HG02763 (cell line): ENCODE measurements around the gene SLC6A17.

Experiments
- ATAC-seq: cut with Tn5 transposase; IDR thresholded peaks from one replicate; pipeline ENCODE4 v1.9.1; 2021; ENCODE audit warnings: mild to moderate bottlenecking, moderate library complexity; ENCODE audit not compliant: unreplicated experiment

Gene SLC6A17

GRCh38 chr1:110135246-110135645 is 15.0 kb upstream of the SLC6A17 start:
- ATAC-seq, result no peak

GRCh38 chr1:110135666-110136065 is 14.6 kb upstream of the SLC6A17 start:
- ATAC-seq, result no peak

- ATAC-seq, result no peak
Observed at GRCh38 chr1:110136911-110137310, 13.4 kb upstream of the SLC6A17 start.

- ATAC-seq, result no peak
Observed at GRCh38 chr1:110138956-110139355, 11.3 kb upstream of the SLC6A17 start.

GRCh38 chr1:110144366-110144765 is 5.9 kb upstream of the SLC6A17 start:
- no peak for ATAC-seq

GRCh38 chr1:110148961-110149360 is 1.3 kb upstream of the SLC6A17 start:
- no peak for ATAC-seq

DNA sequence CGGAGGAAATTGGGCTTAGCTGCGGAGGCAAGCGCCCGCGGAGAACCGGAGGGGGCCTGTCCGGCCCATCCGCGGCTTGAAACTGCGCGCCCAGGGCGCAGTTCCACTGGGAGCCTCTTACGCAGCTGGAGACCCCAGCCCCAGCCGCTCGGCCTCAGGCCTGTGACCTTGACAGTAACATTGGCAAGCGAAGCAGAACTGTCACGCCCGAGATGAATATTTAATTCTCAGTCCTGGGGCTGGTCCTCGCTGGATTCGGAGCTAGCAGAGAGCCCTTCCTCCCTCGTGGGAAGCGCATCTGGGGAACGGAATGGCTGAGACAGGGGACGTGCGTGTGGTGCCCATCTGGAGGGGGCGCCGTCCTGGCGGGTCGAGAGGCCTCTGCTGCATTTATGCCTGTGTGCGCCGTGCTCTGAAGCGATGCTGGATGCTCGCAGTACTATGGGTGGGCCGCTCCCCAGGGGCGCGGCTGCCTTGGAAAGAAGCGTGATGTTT is 928 bp downstream of the SLC6A17 start:
- no peak for ATAC-seq

- no peak for ATAC-seq
Observed at GRCh38 chr1:110152133-110152785, 2.0 kb downstream of the SLC6A17 start.

- no peak for ATAC-seq
Observed at GRCh38 chr1:110153407-110153950, 3.2 kb downstream of the SLC6A17 start.

- ATAC-seq, result no peak
Observed at GRCh38 chr1:110155878-110156522, 5.7 kb downstream of the SLC6A17 start.

DNA sequence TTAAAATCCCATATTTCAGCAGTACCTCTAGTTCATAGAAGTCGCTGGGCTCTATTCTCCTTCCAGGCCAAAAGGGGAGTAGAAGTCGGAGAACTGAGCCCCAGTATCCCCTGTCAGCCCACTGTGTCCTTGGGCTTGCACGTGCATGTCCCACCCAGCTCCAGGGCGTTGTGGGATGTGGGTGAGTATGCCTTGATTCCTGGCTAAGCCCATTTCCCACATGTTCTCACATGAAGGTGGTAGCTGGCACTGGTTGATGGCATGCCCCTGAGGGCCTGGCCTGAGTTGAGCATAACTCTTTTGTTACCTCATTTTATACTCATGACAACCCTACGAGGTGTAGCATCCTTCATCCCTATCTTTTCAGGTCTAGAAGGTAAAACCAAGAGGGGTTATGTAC is 8.0 kb downstream of the SLC6A17 start:
- no peak for ATAC-seq

DNA sequence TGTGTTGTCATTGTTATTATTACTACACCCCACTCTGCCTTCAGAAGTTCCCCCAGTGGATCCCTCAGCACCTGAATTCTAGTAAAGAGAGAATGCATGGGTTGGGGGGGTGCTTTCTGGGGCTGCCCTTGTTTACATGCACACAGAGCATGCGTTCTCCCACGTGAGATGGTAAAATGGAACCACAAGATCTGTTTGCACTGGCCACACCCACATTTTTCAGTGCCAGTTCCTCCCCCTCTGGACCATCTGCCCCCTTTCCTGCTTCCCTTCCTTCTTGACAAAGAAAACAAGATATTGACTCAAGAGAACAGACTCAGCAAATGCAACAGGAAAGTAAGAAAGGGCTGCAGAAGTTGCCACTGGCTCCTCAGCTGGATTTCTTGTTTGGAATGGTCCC is 8.9 kb downstream of the SLC6A17 start:
- no peak for ATAC-seq

DNA sequence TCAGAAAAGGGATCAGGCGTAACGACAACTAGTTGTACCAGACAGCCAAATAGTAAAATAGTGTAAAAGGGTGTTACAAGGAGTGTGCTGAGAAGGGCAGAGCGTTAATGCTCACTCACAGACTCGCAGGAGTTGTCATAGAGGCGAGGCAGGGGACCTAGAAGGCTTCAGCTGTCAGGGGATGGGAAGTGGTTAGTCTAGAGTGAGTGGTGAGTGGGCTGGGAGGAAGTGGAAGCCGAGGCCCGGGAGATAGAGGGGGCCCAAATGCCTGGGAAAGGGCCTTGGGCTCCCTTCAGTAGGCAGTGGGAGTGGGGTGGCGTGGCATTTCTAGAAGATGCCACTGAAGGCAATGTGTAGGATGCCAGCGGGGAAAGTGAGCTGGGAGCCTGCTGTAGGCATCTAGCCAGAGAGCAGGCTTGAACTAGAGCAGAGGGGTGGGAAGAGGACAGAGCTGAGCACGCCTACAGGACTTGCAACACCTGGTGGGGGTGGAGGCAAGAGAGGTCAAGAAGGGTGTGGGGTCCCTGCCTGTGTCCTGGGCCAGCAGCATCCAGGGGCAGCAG is 10.3 kb downstream of the SLC6A17 start:
- no peak for ATAC-seq

GRCh38 chr1:110161165-110161564 is 10.9 kb downstream of the SLC6A17 start:
- no peak for ATAC-seq

DNA sequence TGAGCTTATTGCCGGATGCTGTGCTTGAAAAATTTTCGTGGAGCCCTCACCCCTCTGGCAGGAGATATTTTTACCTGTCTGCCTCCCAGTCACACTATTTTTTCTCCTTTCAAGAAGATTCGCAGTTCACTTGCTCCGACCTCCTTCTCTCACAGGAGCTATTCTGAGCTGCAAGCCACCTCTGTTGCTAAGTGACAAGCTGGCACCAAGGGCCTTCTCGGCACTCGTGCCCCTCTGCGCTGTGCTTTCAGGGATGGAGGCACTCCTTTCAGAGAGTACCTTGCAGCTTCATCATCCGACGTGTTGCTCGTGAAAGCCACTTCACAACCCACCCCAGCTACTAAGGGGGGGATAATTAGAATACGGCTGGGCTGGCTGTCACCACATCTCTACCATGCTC is 11.6 kb downstream of the SLC6A17 start:
- no peak for ATAC-seq

DNA sequence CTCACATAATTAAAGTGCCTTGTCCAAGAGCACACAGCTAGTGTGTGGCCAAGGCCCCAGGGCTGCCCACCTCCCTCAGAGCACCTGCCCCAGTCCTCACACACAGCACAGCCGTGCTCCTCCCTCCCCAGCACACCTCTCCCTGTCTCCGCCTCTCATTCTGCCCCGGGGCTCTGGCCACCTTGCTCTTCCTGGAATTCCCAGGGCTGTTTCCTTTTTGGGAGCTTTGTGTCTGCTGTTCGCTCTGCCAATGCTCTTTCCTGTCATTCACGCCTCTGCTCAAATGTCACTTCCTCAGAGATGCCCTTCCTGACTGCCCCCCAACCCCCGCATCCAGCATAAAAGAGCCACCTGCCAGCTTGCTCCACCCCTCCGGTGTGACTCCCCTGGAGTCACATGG is 13.3 kb downstream of the SLC6A17 start:
- ATAC-seq, result no peak

- no peak for ATAC-seq
Observed at GRCh38 chr1:110164725-110165350, 14.5 kb downstream of the SLC6A17 start.

GRCh38 chr1:110165761-110166231 is 15.5 kb downstream of the SLC6A17 start:
- no peak for ATAC-seq

GRCh38 chr1:110166861-110167260 is 16.6 kb downstream of the SLC6A17 start:
- ATAC-seq, result no peak

GRCh38 chr1:110170766-110171733 is 20.8 kb downstream of the SLC6A17 start:
- no peak for ATAC-seq
